ENCODE results near the gene RAB8B. TPM values are rescaled to one million over a fixed set of nuclear protein-coding genes. Genes with fewer than 3 reads are reported as not detected.

RAB8B gene
- total RNA-seq, 2 experiments from 2014 or later = 231 to 239 TPM

- Mint-ChIP-seq H3K27ac (no peak overlapping the region), H3K9me3 (no peaks in the 10 kb centered on the region), H3K4me3 (no peak overlapping the region), H3K36me3 (peaks cover 7% of the 10 kb centered on the region), H3K4me1 (peaks cover 13% of the 10 kb centered on the region), H3K27me3 (no peaks in the 10 kb centered on the region)
- no peak for DNase-seq
Measured at GRCh38 chr15:63283126-63283525, 93.7 kb downstream of the RAB8B start.

- H3K27ac Mint-ChIP-seq = no peak overlapping the region
Measured at GRCh38 chr15:63284335-63284734, 94.9 kb downstream of the RAB8B start.

GRCh38 chr15:63287109-63287508 is 97.7 kb downstream of the RAB8B start:
- Mint-ChIP-seq H3K9me3 (no peaks in the 10 kb centered on the region), H3K27me3 (no peaks in the 10 kb centered on the region), H3K27ac (no peak overlapping the region), H3K36me3 (peaks cover 7% of the 10 kb centered on the region), H3K4me3 (no peak overlapping the region), H3K4me1 (peaks cover 8% of the 10 kb centered on the region)
- no peak for DNase-seq

More at GRCh38 chr15:63284335-63284734, 94.9 kb downstream of the RAB8B start:
- no peak for DNase-seq
- Mint-ChIP-seq H3K27me3 (no peaks in the 10 kb centered on the region), H3K4me3 (no peak overlapping the region), H3K4me1 (peaks cover 14% of the 10 kb centered on the region), H3K36me3 (peaks cover 7% of the 10 kb centered on the region), H3K9me3 (no peaks in the 10 kb centered on the region)

GRCh38 chr15:63288342-63288741 is 98.9 kb downstream of the RAB8B start:
- H3K4me1 Mint-ChIP-seq = peaks cover 5% of the 10 kb centered on the region
- DNase-seq = no peak
- H3K36me3 Mint-ChIP-seq = peaks cover 5% of the 10 kb centered on the region
- H3K4me3 Mint-ChIP-seq = no peak overlapping the region
- H3K27me3 Mint-ChIP-seq = no peaks in the 10 kb centered on the region
- H3K27ac Mint-ChIP-seq = no peak overlapping the region
- H3K9me3 Mint-ChIP-seq = no peaks in the 10 kb centered on the region

- Mint-ChIP-seq H3K36me3 (peaks cover 2% of the 10 kb centered on the region), H3K27me3 (no peaks in the 10 kb centered on the region), H3K4me1 (peaks cover 5% of the 10 kb centered on the region), H3K27ac (no peak overlapping the region), H3K9me3 (no peaks in the 10 kb centered on the region), H3K4me3 (no peak overlapping the region)
- no peak for DNase-seq
Measured at GRCh38 chr15:63288778-63289378, 99.5 kb downstream of the RAB8B start.

- H3K36me3 Mint-ChIP-seq = peaks cover 6% of the 10 kb centered on the region
- no peaks in the 10 kb centered on the region for H3K9me3 Mint-ChIP-seq
- no peaks in the 10 kb centered on the region for H3K27me3 Mint-ChIP-seq
- H3K27ac Mint-ChIP-seq = no peak overlapping the region
- H3K4me3 Mint-ChIP-seq = no peak overlapping the region
- DNase-seq = no peak
- peaks cover 14% of the 10 kb centered on the region for H3K4me1 Mint-ChIP-seq
Measured at GRCh38 chr15:63291507-63291906, 102.1 kb downstream of the RAB8B start.

GRCh38 chr15:63292241-63292640 is 102.8 kb downstream of the RAB8B start:
- Mint-ChIP-seq H3K36me3 (peaks cover 6% of the 10 kb centered on the region), H3K4me3 (no peak overlapping the region), H3K27me3 (no peaks in the 10 kb centered on the region), H3K27ac (no peak overlapping the region), H3K4me1 (peaks cover 14% of the 10 kb centered on the region), H3K9me3 (no peaks in the 10 kb centered on the region)
- DNase-seq = no peak

- peaks cover 7% of the 10 kb centered on the region for H3K36me3 Mint-ChIP-seq
Measured at GRCh38 chr15:63292771-63293170, 103.4 kb downstream of the RAB8B start.

GRCh38 chr15:63294359-63294758 is 105.0 kb downstream of the RAB8B start:
- Mint-ChIP-seq H3K9me3 (no peaks in the 10 kb centered on the region), H3K27ac (no peak overlapping the region), H3K4me1 (peaks cover 9% of the 10 kb centered on the region), H3K4me3 (no peak overlapping the region), H3K36me3 (peaks cover 13% of the 10 kb centered on the region), H3K27me3 (no peaks in the 10 kb centered on the region)
- DNase-seq = no peak

More at GRCh38 chr15:63292771-63293170, 103.4 kb downstream of the RAB8B start:
- Mint-ChIP-seq H3K4me1 (peaks cover 14% of the 10 kb centered on the region), H3K4me3 (no peak overlapping the region), H3K27me3 (no peaks in the 10 kb centered on the region), H3K27ac (no peak overlapping the region), H3K9me3 (no peaks in the 10 kb centered on the region)
- no peak for DNase-seq

GRCh38 chr15:63295341-63295740 is 105.9 kb downstream of the RAB8B start:
- Mint-ChIP-seq H3K27me3 (no peaks in the 10 kb centered on the region), H3K4me3 (no peak overlapping the region), H3K4me1 (peaks cover 12% of the 10 kb centered on the region), H3K27ac (no peak overlapping the region), H3K9me3 (no peaks in the 10 kb centered on the region), H3K36me3 (peaks cover 13% of the 10 kb centered on the region)
- no peak for DNase-seq

GRCh38 chr15:63296195-63296594 is 106.8 kb downstream of the RAB8B start:
- Mint-ChIP-seq H3K9me3 (no peaks in the 10 kb centered on the region), H3K36me3 (peaks cover 13% of the 10 kb centered on the region), H3K4me1 (peaks cover 20% of the 10 kb centered on the region), H3K27ac (no peak overlapping the region), H3K27me3 (no peaks in the 10 kb centered on the region), H3K4me3 (no peak overlapping the region)
- no peak for DNase-seq

GRCh38 chr15:63299943-63300575 is 110.7 kb downstream of the RAB8B start:
- no peak overlapping the region for H3K27ac Mint-ChIP-seq
- peaks cover 21% of the 10 kb centered on the region for H3K4me1 Mint-ChIP-seq
- no peak for DNase-seq
- peaks cover 11% of the 10 kb centered on the region for H3K36me3 Mint-ChIP-seq
- no peak overlapping the region for H3K4me3 Mint-ChIP-seq
- H3K9me3 Mint-ChIP-seq = no peaks in the 10 kb centered on the region
- H3K27me3 Mint-ChIP-seq = no peaks in the 10 kb centered on the region

GRCh38 chr15:63301088-63301487 is 111.7 kb downstream of the RAB8B start:
- Mint-ChIP-seq H3K27me3 (no peaks in the 10 kb centered on the region), H3K36me3 (peaks cover 11% of the 10 kb centered on the region), H3K4me1 (peaks cover 16% of the 10 kb centered on the region), H3K9me3 (no peaks in the 10 kb centered on the region), H3K27ac (no peak overlapping the region), H3K4me3 (no peak overlapping the region)
- no peak for DNase-seq

- Mint-ChIP-seq H3K4me3 (no peak overlapping the region), H3K4me1 (peaks cover 10% of the 10 kb centered on the region), H3K27me3 (no peaks in the 10 kb centered on the region), H3K27ac (no peak overlapping the region), H3K36me3 (peaks cover 1% of the 10 kb centered on the region), H3K9me3 (no peaks in the 10 kb centered on the region)
- no peak for DNase-seq
Measured at GRCh38 chr15:63305260-63305659, 115.9 kb downstream of the RAB8B start.

- Mint-ChIP-seq H3K36me3 (peaks cover 1% of the 10 kb centered on the region), H3K4me1 (no peaks in the 10 kb centered on the region), H3K27ac (no peak overlapping the region), H3K27me3 (no peaks in the 10 kb centered on the region), H3K9me3 (no peaks in the 10 kb centered on the region), H3K4me3 (no peak overlapping the region)
- no peak for DNase-seq
Measured at GRCh38 chr15:63306492-63307073, 117.2 kb downstream of the RAB8B start.

- H3K4me3 Mint-ChIP-seq = no peak overlapping the region
- no peak for DNase-seq
- no peak overlapping the region for H3K27ac Mint-ChIP-seq
- no peaks in the 10 kb centered on the region for H3K36me3 Mint-ChIP-seq
- H3K9me3 Mint-ChIP-seq = no peaks in the 10 kb centered on the region
- H3K4me1 Mint-ChIP-seq = no peaks in the 10 kb centered on the region
- no peaks in the 10 kb centered on the region for H3K27me3 Mint-ChIP-seq
Measured at GRCh38 chr15:63308491-63308890, 119.1 kb downstream of the RAB8B start.
